Measurements from ENCODE around the gene TAF1L.
"Not testable (repeated sequence)": the region's sequence is repeated elsewhere in the genome, so short reads cannot be mapped to it uniquely, and the experiment has no call there.

Gene TAF1L

DNA sequence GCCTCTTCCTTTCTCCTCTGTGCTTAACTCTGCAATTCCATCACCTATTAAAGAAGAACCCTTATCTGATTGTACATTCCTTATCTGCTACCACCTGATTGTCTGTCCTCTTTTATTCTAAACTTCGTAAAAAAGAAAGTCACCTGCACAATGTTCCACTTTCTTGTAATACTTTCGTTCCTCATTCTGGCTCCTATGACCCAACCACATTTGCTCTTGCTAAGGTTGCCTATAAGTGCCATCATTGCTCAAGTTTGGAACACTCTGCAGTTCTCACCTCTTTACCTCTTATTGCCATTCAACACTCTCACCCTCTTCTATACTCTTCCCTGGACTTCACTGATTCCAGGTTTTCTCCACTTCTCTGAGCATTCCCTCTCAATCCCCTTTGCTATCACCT lies 10.1 kb downstream of the TAF1L start:
- H3K36me3 ChIP-seq (ENCODE audit: control insufficient read depth in 1 of 2, insufficient read depth in 2 of 2, low read length in 2 of 2) = no peaks in the 10 kb centered on the region
- H3K9me3 ChIP-seq (ENCODE audit: control insufficient read depth in 1 of 2, low read length in 2 of 2) = peaks cover 0 to 3% of the 10 kb centered on the region in 2 donors
- H3K27ac ChIP-seq (ENCODE audit: low read length) = no peak overlapping the region
- H3K4me3 ChIP-seq (ENCODE audit: low read depth in 1 of 2, low read length in 2 of 2) = no peak overlapping the region
- H3K4me1 ChIP-seq (ENCODE audit: control insufficient read depth in 1 of 2, insufficient read depth in 2 of 2, low read length in 2 of 2) = no peaks in the 10 kb centered on the region
- no peaks in the 10 kb centered on the region for H3K27me3 ChIP-seq (ENCODE audit: low read depth, low read length)

GRCh38 chr9:32622948-32623347 lies 12.5 kb downstream of the TAF1L start:
- Histone ChIP-seq H3K27ac (ENCODE audit: low read length) (no peak overlapping the region), H3K27me3 (ENCODE audit: low read depth, low read length) (no peaks in the 10 kb centered on the region), H3K9me3 (ENCODE audit: control insufficient read depth in 1 of 2, low read length in 2 of 2) (peaks cover 0 to 3% of the 10 kb centered on the region in 2 donors), H3K4me3 (ENCODE audit: low read depth in 1 of 2, low read length in 2 of 2) (no peak overlapping the region), H3K4me1 (ENCODE audit: control insufficient read depth in 1 of 2, insufficient read depth in 2 of 2, low read length in 2 of 2) (no peaks in the 10 kb centered on the region), H3K36me3 (ENCODE audit: control insufficient read depth in 1 of 2, insufficient read depth in 2 of 2, low read length in 2 of 2) (no peaks in the 10 kb centered on the region)

- H3K27ac ChIP-seq (ENCODE audit: low read length) = no peak overlapping the region
- H3K36me3 ChIP-seq (ENCODE audit: control insufficient read depth in 1 of 2, insufficient read depth in 2 of 2, low read length in 2 of 2) = no peaks in the 10 kb centered on the region
- H3K4me3 ChIP-seq (ENCODE audit: low read depth in 1 of 2, low read length in 2 of 2) = no peak overlapping the region
- no peaks in the 10 kb centered on the region for H3K27me3 ChIP-seq (ENCODE audit: low read depth, low read length)
- H3K4me1 ChIP-seq (ENCODE audit: control insufficient read depth in 1 of 2, insufficient read depth in 2 of 2, low read length in 2 of 2) = no peaks in the 10 kb centered on the region
- no peaks in the 10 kb centered on the region for H3K9me3 ChIP-seq (ENCODE audit: control insufficient read depth in 1 of 2, low read length in 2 of 2)
Measured at GRCh38 chr9:32618261-32618660, 17.2 kb downstream of the TAF1L start.

- H3K36me3 ChIP-seq (ENCODE audit: control insufficient read depth in 1 of 2, insufficient read depth in 2 of 2, low read length in 2 of 2) = no peaks in the 10 kb centered on the region
- H3K27ac ChIP-seq (ENCODE audit: low read length) = no peak overlapping the region
- H3K27me3 ChIP-seq (ENCODE audit: low read depth, low read length) = no peaks in the 10 kb centered on the region
- H3K9me3 ChIP-seq (ENCODE audit: control insufficient read depth in 1 of 2, low read length in 2 of 2) = peaks cover 0 to 5% of the 10 kb centered on the region in 2 donors
- H3K4me3 ChIP-seq (ENCODE audit: low read depth in 1 of 2, low read length in 2 of 2) = no peak overlapping the region
- H3K4me1 ChIP-seq (ENCODE audit: control insufficient read depth in 1 of 2, insufficient read depth in 2 of 2, low read length in 2 of 2) = no peaks in the 10 kb centered on the region
Measured at GRCh38 chr9:32606811-32607210, 28.7 kb downstream of the TAF1L start.

- H3K4me3 ChIP-seq (ENCODE audit: low read depth in 1 of 2, low read length in 2 of 2) = no peak overlapping the region
- H3K9me3 ChIP-seq (ENCODE audit: control insufficient read depth in 1 of 2, low read length in 2 of 2) = peaks cover 0 to 5% of the 10 kb centered on the region in 2 donors
- H3K27ac ChIP-seq (ENCODE audit: low read length) = no peak overlapping the region
- H3K4me1 ChIP-seq (ENCODE audit: control insufficient read depth in 1 of 2, insufficient read depth in 2 of 2, low read length in 2 of 2) = no peaks in the 10 kb centered on the region
- H3K36me3 ChIP-seq (ENCODE audit: control insufficient read depth in 1 of 2, insufficient read depth in 2 of 2, low read length in 2 of 2) = no peaks in the 10 kb centered on the region
- H3K27me3 ChIP-seq (ENCODE audit: low read depth, low read length) = no peaks in the 10 kb centered on the region
Measured at GRCh38 chr9:32603914-32604852, 31.3 kb downstream of the TAF1L start.

DNA sequence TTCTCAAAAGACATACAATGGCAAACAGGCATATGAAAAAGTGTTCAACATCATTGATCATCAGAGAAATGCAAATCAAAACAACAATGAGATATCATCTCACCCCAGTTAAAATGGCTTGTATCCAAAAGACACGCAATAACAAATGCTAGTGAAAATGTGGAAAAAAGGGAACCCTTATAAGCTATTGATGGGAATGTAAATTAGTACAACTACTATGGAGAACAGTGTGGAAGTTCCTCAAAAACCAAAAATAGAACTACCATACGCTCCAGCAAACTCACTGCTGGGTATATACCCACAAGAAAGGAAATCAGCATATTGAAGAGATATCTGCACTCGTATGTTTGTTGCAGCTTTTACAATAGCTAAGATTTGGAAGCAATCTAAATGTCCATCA lies 36.4 kb downstream of the TAF1L start:
- H3K4me3 ChIP-seq (ENCODE audit: low read depth in 1 of 2, low read length in 2 of 2); H3K27ac ChIP-seq (ENCODE audit: low read length); H3K36me3 ChIP-seq (ENCODE audit: control insufficient read depth in 1 of 2, insufficient read depth in 2 of 2, low read length in 2 of 2); H3K9me3 ChIP-seq (ENCODE audit: control insufficient read depth in 1 of 2, low read length in 2 of 2); H3K4me1 ChIP-seq (ENCODE audit: control insufficient read depth in 1 of 2, insufficient read depth in 2 of 2, low read length in 2 of 2); H3K27me3 ChIP-seq (ENCODE audit: low read depth, low read length): not testable (repeated sequence)

DNA sequence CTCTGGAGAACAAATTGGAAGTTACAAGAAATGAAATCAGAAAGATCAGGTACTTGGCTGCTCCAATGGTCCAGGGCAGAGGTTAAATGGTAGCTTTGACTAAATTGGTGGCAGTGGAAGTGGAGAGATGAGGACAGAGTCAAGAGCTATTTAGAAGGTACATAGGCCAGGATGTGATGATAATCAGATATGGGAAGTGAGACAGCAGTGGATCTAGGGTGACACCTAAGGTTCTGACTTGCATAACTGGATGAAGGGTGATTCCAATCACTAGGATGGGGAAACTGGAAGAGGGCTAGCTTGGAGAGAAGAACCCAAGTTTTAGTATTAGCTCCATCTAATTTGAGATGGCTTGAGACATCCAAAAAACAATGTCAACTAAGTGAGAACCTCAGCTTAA lies 38.5 kb downstream of the TAF1L start:
- Histone ChIP-seq H3K9me3 (ENCODE audit: control insufficient read depth in 1 of 2, low read length in 2 of 2) (no peaks in the 10 kb centered on the region), H3K36me3 (ENCODE audit: control insufficient read depth in 1 of 2, insufficient read depth in 2 of 2, low read length in 2 of 2) (no peaks in the 10 kb centered on the region), H3K4me3 (ENCODE audit: low read depth in 1 of 2, low read length in 2 of 2) (no peak overlapping the region), H3K4me1 (ENCODE audit: control insufficient read depth in 1 of 2, insufficient read depth in 2 of 2, low read length in 2 of 2) (no peaks in the 10 kb centered on the region), H3K27me3 (ENCODE audit: low read depth, low read length) (no peaks in the 10 kb centered on the region), H3K27ac (ENCODE audit: low read length) (no peak overlapping the region)

DNA sequence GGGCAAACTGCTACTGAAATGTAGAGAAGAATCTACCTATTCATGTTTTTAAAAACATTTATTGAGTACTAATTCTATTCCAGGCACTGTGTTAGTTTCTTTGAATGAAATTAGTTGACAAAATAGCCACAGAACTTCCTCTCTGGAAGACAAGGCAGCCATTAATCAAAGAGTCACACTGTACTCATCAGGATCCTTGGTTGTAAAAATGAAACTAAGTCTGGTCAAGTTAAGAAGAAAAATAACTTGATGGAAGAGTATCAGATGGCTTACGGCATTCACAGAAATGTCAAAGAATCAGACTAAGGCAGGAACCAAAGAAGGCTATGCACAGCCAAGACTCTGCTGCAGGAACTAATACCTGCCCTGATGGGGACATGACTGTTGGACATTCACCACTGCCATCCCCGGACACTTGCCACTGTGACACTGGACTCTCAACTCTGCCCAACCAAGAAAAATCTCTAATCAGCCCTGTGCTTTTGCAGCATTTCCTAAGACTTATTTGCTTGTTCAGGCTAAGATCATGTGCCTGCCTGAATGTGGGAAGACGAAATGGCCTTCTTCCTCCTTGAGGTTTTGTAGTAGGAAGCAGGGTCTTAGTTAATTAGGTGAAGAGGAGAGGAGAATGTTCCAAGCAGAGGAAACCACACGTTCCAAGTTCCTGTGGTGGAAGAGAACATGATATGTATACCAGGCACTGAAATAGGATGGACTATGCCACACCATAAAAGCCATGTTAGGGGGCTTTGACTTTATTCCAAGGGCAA lies 39.2 kb downstream of the TAF1L start:
- H3K4me3 ChIP-seq (ENCODE audit: low read depth in 1 of 2, low read length in 2 of 2) = no peak overlapping the region
- no peak overlapping the region for H3K27ac ChIP-seq (ENCODE audit: low read length)
- no peaks in the 10 kb centered on the region for H3K4me1 ChIP-seq (ENCODE audit: control insufficient read depth in 1 of 2, insufficient read depth in 2 of 2, low read length in 2 of 2)
- H3K36me3 ChIP-seq (ENCODE audit: control insufficient read depth in 1 of 2, insufficient read depth in 2 of 2, low read length in 2 of 2) = no peaks in the 10 kb centered on the region
- no peaks in the 10 kb centered on the region for H3K27me3 ChIP-seq (ENCODE audit: low read depth, low read length)
- H3K9me3 ChIP-seq (ENCODE audit: control insufficient read depth in 1 of 2, low read length in 2 of 2) = no peaks in the 10 kb centered on the region

GRCh38 chr9:32590898-32591297 lies 44.6 kb downstream of the TAF1L start:
- Histone ChIP-seq H3K4me3 (ENCODE audit: low read depth in 1 of 2, low read length in 2 of 2) (no peak overlapping the region), H3K4me1 (ENCODE audit: control insufficient read depth in 1 of 2, insufficient read depth in 2 of 2, low read length in 2 of 2) (no peaks in the 10 kb centered on the region), H3K9me3 (ENCODE audit: control insufficient read depth in 1 of 2, low read length in 2 of 2) (no peaks in the 10 kb centered on the region), H3K36me3 (ENCODE audit: control insufficient read depth in 1 of 2, insufficient read depth in 2 of 2, low read length in 2 of 2) (no peaks in the 10 kb centered on the region), H3K27me3 (ENCODE audit: low read depth, low read length) (no peaks in the 10 kb centered on the region), H3K27ac (ENCODE audit: low read length) (no peak overlapping the region)

- H3K36me3 ChIP-seq (ENCODE audit: control insufficient read depth in 1 of 2, insufficient read depth in 2 of 2, low read length in 2 of 2) = no peaks in the 10 kb centered on the region
- no peaks in the 10 kb centered on the region for H3K27me3 ChIP-seq (ENCODE audit: low read depth, low read length)
- H3K4me3 ChIP-seq (ENCODE audit: low read depth in 1 of 2, low read length in 2 of 2) = no peak overlapping the region
- no peaks in the 10 kb centered on the region for H3K9me3 ChIP-seq (ENCODE audit: control insufficient read depth in 1 of 2, low read length in 2 of 2)
- no peaks in the 10 kb centered on the region for H3K4me1 ChIP-seq (ENCODE audit: control insufficient read depth in 1 of 2, insufficient read depth in 2 of 2, low read length in 2 of 2)
- H3K27ac ChIP-seq (ENCODE audit: low read length) = no peak overlapping the region
Measured at GRCh38 chr9:32590476-32590875, 45.0 kb downstream of the TAF1L start.

DNA sequence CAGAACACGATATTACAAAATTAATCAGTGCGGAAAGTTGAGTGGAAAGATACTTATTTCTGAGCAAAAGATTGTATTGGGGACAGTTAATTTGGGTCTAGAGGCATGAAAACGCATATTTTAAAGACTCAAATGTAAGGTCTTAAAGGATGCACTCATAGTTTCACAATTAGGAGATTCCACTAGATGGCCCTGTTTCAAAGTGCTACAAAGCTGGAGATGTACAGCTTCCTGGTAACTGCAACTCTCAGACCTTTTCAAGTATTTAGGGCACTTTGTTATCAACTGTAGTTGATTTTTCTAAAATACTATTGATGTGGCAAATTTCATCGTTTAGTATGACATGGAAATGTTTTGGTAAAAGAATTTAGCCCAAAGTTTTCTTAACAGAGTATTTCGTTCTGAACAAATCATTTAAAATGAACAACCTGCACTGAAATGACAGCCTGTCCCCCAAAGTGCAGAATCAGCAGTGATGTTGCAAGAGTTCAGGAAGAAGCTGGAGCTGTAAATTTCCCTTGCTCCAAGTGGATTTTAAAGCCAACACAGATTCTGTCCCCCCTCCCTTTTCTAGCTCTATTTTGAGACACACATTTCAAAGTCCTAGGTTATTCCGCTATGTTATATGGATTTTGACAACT lies 46.3 kb downstream of the TAF1L start:
- H3K9me3 ChIP-seq (ENCODE audit: control insufficient read depth in 1 of 2, low read length in 2 of 2) = no peaks in the 10 kb centered on the region
- H3K27me3 ChIP-seq (ENCODE audit: low read depth, low read length) = no peaks in the 10 kb centered on the region
- no peak overlapping the region for H3K27ac ChIP-seq (ENCODE audit: low read length)

More for the DNA sequence above, 46.3 kb downstream of the TAF1L start:
- Histone ChIP-seq H3K4me1 (ENCODE audit: control insufficient read depth in 1 of 2, insufficient read depth in 2 of 2, low read length in 2 of 2) (no peaks in the 10 kb centered on the region), H3K36me3 (ENCODE audit: control insufficient read depth in 1 of 2, insufficient read depth in 2 of 2, low read length in 2 of 2) (no peaks in the 10 kb centered on the region), H3K4me3 (ENCODE audit: low read depth in 1 of 2, low read length in 2 of 2) (no peak overlapping the region)

Measured in muscle layer of duodenum (tissue), 2 donors.